Large intestine (tissue), 3 donors: ENCODE measurements around the gene DIPK1C. TPM values are rescaled to one million over a fixed set of nuclear protein-coding genes. Genes with fewer than 3 reads are reported as not detected.

Source experiments
- DNase-seq, 2 donors: peaks; one replicate each; pipeline versions ENCODE4 v3.0.0 to v3.0.0-alpha.2; 2013
- H3K27ac ChIP-seq: one replicate; pipeline ENCODE4 v1.5.1; 2013; ENCODE audit warnings: low read length
- H3K27me3 ChIP-seq: 2 replicates; pipeline ENCODE4 v1.6.1; 2013; ENCODE audit warnings: low read length; ENCODE audit not compliant: control insufficient read depth, insufficient read depth
- H3K36me3 ChIP-seq: 2 replicates; pipeline ENCODE4 v1.6.1; 2013; ENCODE audit warnings: low read length; ENCODE audit not compliant: control insufficient read depth, insufficient read depth
- H3K4me1 ChIP-seq: one replicate; pipeline ENCODE4 v1.6.1; 2013; ENCODE audit warnings: low read length; ENCODE audit not compliant: control insufficient read depth, insufficient read depth
- H3K4me3 ChIP-seq: one replicate; pipeline ENCODE4 v1.5.1; 2013; ENCODE audit warnings: low read length
- H3K9me3 ChIP-seq: one replicate; pipeline ENCODE4 v1.6.1; 2013; ENCODE audit warnings: mild to moderate bottlenecking, low read depth, low read length, moderate library complexity; ENCODE audit not compliant: control insufficient read depth
- WGBS: methylation state at CpG from one replicate; pipeline ENCODE4 v1.1.5; 2013; ENCODE audit warnings: low lambda C conversion rate; ENCODE audit not compliant: insufficient coverage; 5-methylcytosine and 5-hydroxymethylcytosine counted together
- polyA plus RNA-seq: library from polyadenylated mRNA; unstranded; fragments of 120-200 nt; gene quantifications from one replicate; pipeline ENCODE4 v1.2.1, GENCODE V29; 2013

DIPK1C gene
- polyA plus RNA-seq, 1 donor = 0.33 TPM

DNA sequence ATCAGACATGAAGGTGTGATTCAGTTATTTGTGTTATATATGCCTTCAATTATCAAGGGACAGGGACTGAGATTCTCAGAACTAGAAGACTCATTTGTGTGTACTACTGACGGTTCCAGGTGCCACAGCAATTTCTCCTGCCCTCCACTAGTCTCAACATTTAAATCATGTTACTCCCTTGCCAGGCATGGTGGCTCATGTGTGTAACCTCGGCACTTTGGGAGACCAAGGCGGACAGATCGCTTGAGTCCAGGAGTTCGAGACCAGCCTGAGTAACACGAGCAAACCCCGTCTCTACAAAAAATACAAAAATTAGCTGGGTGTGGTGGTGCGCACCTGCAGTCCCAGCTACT lies 40.2 kb upstream of the DIPK1C start:
- Histone ChIP-seq H3K9me3 (no peaks in the 10 kb centered on the region), H3K27me3 (no peaks in the 10 kb centered on the region), H3K4me3 (peak overlapping the region; percentile 80), H3K4me1 (peaks cover 33% of the 10 kb centered on the region), H3K27ac (peak overlapping the region; percentile 95), H3K36me3 (peaks cover 17% of the 10 kb centered on the region)
- WGBS = no CpG with 5 or more reads among the region's 8 CpGs
- DNase-seq = no peak

DNA sequence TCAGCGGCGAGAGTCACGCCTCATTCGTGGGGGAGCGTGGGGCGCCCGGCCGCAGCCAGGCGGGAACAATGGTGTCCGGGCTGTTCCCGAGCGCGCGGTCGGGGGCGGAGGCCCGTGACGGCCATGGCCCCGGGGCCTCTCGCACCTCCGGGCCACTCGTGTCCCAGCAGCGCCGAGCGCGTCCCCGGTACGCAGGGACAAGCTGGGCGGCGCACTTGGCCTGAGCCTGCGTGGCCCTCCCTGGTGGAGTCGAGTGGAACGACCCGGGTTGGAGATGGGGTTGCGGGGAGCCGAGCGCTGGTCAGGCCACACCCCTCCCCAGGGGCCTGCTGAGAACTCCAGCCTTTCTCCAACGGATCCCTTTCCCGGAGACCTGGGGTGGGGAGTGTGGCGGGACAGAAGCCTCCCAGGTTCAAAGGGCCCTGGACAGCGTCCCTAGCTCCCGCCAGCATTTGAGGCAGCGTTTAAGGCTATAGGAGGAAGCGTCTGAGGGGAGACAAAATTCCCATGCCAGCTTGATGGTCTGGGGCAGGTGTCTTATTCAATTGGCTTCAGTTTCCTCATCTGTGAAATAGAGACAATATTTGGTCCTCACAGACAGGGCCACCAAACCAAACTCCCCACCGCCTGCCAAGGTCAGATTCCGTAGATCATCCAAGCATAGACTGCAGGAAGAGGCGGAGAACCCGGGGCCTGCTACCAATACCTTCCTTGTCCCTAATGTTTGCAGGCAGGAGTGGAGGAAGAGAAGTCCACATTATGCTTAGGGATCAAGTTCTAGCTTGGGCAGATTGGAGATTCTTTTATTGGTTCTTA lies 39.6 kb upstream of the DIPK1C start:
- Histone ChIP-seq H3K9me3 (no peaks in the 10 kb centered on the region), H3K4me1 (peaks cover 33% of the 10 kb centered on the region), H3K36me3 (peaks cover 12% of the 10 kb centered on the region), H3K4me3 (peak overlapping the region; percentile 80), H3K27ac (peak overlapping the region; percentile 95), H3K27me3 (no peaks in the 10 kb centered on the region)
- DNase-seq = peak; percentile 68 to 86
- no CpG with 5 or more reads among the region's 48 CpGs for WGBS

DNA sequence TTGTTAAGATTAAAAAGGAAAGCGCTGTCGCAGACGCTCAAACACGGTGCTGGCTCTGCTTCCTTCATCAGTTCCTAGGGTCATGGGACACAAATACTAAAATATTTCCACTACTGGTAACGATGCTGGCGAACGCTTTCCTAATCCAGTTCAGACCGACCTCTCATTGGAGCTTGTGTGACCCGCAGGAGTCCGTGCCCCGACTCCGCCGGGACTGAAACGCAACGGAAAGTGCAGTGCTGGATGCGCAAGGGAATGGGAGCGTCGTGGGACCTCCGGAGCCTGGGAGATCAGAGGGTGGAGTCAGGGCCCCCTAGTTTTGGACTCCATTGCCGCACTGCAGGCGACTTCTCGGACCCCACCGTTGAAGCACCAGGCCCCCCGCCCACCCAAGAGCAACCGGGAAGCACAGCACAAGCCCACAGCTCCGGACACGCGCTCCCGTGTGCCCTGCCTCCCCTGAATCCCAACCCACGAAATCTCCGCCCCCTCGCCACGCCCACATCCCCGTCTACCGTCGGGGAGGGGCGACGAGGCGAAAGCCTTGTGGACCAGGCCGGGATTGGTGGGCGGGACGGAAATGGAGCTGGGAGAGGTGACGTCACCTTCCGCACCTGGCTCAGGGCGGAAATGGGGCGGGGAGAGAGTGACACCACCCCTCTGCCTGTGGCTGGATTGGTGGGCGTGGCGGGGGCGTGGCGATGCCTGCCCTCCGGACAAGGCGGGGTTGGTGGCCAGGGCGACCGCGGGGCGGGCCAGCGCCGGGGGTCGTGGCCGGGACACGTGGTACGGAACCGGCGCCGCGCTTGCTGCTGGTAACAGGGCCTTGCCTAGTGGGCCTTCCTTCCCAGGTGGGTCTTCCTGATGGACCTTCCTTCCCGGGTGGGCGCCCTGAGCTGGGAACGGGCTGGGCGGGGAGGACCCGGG lies 38.7 kb upstream of the DIPK1C start, which contains the start of gene CNDP2:
Gene CNDP2, plus strand, starts transcription at position 783 of the 927 bp plus-strand sequence. CDS start 3,611 bp downstream, outside the sequence.
- H3K4me3 ChIP-seq = peak within 1 kb of the TSS; percentile 80

DNA sequence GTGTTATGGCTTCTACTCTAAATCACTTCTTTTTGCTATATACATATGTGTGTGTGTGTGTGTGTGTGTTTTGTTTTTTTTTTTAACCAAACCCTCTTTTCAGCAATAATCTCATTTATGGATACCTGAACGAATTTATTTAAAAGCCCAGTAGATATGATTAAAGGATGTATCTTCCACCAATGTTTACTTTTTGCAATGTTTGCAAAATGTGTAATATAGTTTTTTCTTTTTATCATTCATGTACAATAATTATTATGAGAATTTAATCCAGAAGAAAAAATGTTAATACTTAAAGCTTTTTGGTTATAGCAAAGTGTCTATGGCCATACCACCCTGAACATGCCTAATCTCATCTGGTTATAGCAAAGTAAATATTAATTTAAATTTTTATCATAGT lies 37.4 kb upstream of the DIPK1C start:
- Histone ChIP-seq H3K4me1 (peaks cover 22% of the 10 kb centered on the region), H3K27me3 (no peaks in the 10 kb centered on the region), H3K27ac (no peak overlapping the region), H3K36me3 (peaks cover 3% of the 10 kb centered on the region), H3K9me3 (no peaks in the 10 kb centered on the region), H3K4me3 (no peak overlapping the region)
- DNase-seq = no peak
- WGBS = no CpG with 5 or more reads among the region's 1 CpG

More for the DNA sequence above, 38.7 kb upstream of the DIPK1C start, which contains the start of gene CNDP2:
- Histone ChIP-seq H3K27ac (peak within 1 kb of the TSS; percentile 95), H3K36me3 (peaks cover 3% of the 10 kb centered on the region), H3K9me3 (no peaks in the 10 kb centered on the region), H3K4me1 (peaks cover 27% of the 10 kb centered on the region), H3K27me3 (no peaks in the 10 kb centered on the region)
- no CpG with 5 or more reads among the region's 71 CpGs for WGBS
- peak; percentile 100 for DNase-seq

DNA sequence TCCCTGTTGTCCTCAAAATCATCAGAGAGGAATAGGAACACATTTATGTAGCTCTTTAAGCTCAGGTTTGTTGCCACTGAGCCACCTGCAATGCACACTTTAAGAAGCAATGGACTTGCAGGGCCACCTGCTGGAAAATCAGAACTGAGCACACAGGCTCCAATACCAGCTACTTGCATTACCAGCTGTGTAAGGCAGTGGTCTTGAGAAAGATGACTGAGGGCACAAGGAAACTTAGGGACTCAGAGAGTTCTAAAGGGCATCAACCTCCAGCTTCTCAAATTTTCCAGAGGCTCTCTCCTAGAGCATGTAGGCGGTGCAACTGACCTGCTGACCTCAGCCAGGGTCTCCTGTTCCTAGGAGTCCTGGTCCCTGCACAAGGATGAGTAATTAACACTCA lies 36.6 kb upstream of the DIPK1C start:
- Histone ChIP-seq H3K36me3 (peaks cover 2% of the 10 kb centered on the region), H3K27me3 (no peaks in the 10 kb centered on the region), H3K9me3 (no peaks in the 10 kb centered on the region), H3K4me3 (no peak overlapping the region), H3K4me1 (peaks cover 22% of the 10 kb centered on the region), H3K27ac (no peak overlapping the region)
- DNase-seq = peak; percentile 68 to 72
- WGBS = no CpG with 5 or more reads among the region's 1 CpG

DNA sequence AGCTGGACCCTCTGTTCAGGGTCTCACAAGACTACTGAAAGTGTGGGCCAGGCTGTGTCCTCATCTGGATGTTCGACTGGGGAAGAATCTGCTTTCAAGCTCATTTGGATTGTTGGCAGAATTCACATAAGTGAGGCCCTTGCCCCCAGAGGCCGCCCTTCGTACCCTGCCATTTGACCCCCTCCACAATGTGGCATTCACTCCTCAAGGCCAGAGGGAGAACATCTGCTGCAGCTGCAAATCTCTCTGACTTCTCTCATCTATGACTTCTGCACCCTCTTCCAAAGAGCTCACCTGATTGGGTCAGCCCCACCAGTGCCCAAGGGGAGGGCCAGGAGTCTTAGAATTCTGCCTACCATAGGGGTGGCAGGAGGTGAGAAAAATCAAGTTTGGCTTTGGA lies 35.2 kb upstream of the DIPK1C start:
- no CpG with 5 or more reads among the region's 3 CpGs for WGBS
- Histone ChIP-seq H3K36me3 (no peaks in the 10 kb centered on the region), H3K4me1 (peaks cover 16% of the 10 kb centered on the region), H3K9me3 (no peaks in the 10 kb centered on the region), H3K27ac (no peak overlapping the region), H3K4me3 (no peak overlapping the region), H3K27me3 (no peaks in the 10 kb centered on the region)
- DNase-seq = no peak

DNA sequence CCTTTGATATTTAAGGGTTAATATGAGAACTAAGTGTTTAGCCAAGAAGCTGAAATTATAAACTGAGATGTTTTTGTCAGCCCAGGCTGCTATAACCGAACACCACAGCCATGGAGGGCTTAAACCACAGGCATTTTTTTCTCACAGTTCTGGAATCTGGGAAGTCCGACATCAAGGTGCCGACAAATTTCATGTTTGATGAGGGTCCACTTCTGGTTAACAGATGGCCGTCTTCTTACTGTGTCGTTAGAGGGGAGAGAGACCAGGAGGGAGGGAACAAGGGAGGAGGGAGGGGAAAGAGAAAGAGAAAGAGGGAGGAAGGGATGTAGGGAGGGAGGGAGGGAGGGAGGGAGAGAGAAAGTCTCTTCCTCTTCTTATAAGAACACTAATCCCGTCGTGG lies 32.6 kb upstream of the DIPK1C start:
- H3K4me3 ChIP-seq = no peak overlapping the region
- no peaks in the 10 kb centered on the region for H3K36me3 ChIP-seq
- no peaks in the 10 kb centered on the region for H3K27me3 ChIP-seq
- no peak overlapping the region for H3K27ac ChIP-seq
- peaks cover 15% of the 10 kb centered on the region for H3K4me1 ChIP-seq
- H3K9me3 ChIP-seq = no peaks in the 10 kb centered on the region
- 80% methylated on average over 1 of the region's 7 CpGs for WGBS
- no peak for DNase-seq

DNA sequence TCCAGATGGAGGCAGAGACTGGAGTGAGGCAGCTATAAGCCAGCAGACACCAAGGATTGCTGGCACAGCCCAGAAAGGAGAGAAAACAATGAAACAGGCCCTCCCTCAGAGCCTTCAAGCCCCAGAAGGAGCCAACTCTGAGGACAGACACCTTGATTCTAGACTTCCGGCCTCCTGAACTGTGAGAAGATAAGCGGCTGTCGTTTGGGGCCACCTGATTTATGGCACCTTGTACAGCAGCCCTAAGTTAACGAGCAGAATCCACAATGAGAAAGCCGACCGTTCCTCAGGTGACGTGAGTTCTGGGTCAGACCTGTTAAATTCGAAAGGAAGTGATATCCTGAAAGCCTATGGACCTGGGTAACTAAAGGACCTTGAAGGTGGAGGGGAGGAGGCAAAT lies 31.8 kb upstream of the DIPK1C start:
- Histone ChIP-seq H3K27ac (no peak overlapping the region), H3K4me1 (peaks cover 18% of the 10 kb centered on the region), H3K36me3 (no peaks in the 10 kb centered on the region), H3K27me3 (no peaks in the 10 kb centered on the region), H3K9me3 (no peaks in the 10 kb centered on the region), H3K4me3 (no peak overlapping the region)
- DNase-seq = peak; percentile 63 to 86
- WGBS = 30% methylated on average over 3 of the region's 8 CpGs

DNA sequence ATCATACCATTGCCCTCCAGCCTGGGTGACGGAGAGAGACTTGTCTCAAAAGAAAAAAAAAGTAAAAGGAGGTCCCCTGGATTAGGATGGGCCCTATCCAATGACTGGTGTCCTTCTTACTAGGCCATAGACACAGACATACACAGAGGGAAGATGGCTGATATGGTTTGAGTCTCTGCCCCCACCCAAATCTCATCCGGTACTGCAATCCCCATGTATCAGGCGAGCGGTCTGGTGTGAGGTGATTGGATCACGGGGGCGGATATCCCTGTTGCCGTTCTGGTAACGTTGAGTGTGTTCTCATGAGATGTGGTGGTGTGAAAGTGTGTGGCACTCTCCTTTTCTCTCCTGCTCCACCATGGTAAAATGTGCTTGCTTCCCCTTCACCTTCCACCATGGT lies 31.2 kb upstream of the DIPK1C start:
- no CpG with 5 or more reads among the region's 8 CpGs for WGBS
- Histone ChIP-seq H3K4me3 (no peak overlapping the region), H3K4me1 (peaks cover 18% of the 10 kb centered on the region), H3K27ac (no peak overlapping the region), H3K27me3 (no peaks in the 10 kb centered on the region), H3K36me3 (no peaks in the 10 kb centered on the region), H3K9me3 (no peaks in the 10 kb centered on the region)
- DNase-seq = no peak

DNA sequence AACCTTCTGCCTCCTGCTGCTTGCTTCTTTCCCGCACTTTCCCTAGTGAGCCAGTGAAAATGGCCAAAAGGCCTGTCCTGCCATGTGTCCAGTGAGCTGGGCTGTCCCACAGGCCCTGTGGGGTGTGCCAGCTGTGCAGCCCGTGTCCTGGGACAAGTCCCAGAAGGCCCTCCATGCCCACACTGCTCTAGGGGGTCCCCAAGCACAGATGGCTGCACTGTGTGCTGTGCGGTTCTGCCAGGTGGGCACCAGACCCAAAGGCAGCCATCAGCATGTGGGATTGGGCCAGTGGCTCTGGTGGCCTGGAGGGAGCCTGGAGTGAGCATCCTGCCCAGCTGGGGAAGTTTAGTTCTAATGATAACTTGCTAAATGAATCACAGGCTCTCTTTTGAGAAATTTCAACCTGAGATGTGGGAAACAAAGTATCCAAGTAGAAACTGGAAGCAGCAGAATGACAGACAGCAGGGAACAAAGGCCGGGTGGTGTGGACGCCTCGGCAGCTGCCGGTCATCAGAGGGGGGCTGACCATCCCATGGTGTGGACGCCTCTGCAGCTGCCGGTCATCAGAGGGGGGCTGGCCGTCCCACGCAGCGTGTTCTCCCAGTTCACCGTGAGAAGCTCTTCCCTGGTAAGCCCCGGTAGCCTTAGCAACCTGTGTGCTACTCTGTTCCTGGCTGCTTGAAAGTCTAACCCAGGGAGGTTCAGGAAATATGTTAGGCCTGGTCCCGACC lies 29.2 kb upstream of the DIPK1C start:
- H3K9me3 ChIP-seq = no peaks in the 10 kb centered on the region
- no peak for DNase-seq
- no peaks in the 10 kb centered on the region for H3K27me3 ChIP-seq
- H3K4me3 ChIP-seq = no peak overlapping the region
- H3K4me1 ChIP-seq = peaks cover 18% of the 10 kb centered on the region
- H3K36me3 ChIP-seq = no peaks in the 10 kb centered on the region
- WGBS = no CpG with 5 or more reads among the region's 15 CpGs
- no peak overlapping the region for H3K27ac ChIP-seq
